Activated T-helper 2 cell treated with anti-CD3 and anti-CD28 coated beads, Interferon-gamma antibody, Interleukin-2, Interleukin-4, amounts not matched to agents 10 μg/mL and 5 μg/mL and 100 μg/mL, durations not matched to agents 14 hours and 24 hours and 36 hours (primary cell): ENCODE data around the gene VIPR2. TPM values are rescaled to one million over a fixed set of nuclear protein-coding genes. Genes with fewer than 3 reads are reported as not detected.

Source experiments
- DNase-seq: peaks from one replicate; pipeline ENCODE4 v3.0.0; 2021; ENCODE audit warnings: low spot score
- H3K27ac Mint-ChIP-seq: one replicate; pipeline ENCODE4 v1.8.0; 2021; ENCODE audit warnings: mixed read lengths
- H3K27me3 Mint-ChIP-seq: one replicate; pipeline ENCODE4 v1.8.0; 2021; ENCODE audit warnings: low read depth, mixed read lengths
- H3K36me3 Mint-ChIP-seq: one replicate; pipeline ENCODE4 v1.8.0; 2021; ENCODE audit warnings: low read depth, mixed read lengths
- H3K4me1 Mint-ChIP-seq: one replicate; pipeline ENCODE4 v1.8.0; 2021; ENCODE audit warnings: low read depth, mixed read lengths
- H3K4me3 Mint-ChIP-seq: one replicate; pipeline ENCODE4 v1.8.0; 2021; ENCODE audit warnings: low read depth, mild to moderate bottlenecking, moderate library complexity, mixed read lengths
- H3K9me3 Mint-ChIP-seq: one replicate; pipeline ENCODE4 v1.8.0; 2021; ENCODE audit warnings: mixed read lengths
- intact Hi-C: fragments of 100-400 bp; cut with micrococcal nuclease; formaldehyde crosslinking; loops from one replicate; pipeline ENCODE4 v1.15.1; 2023
- total RNA-seq: library from RNA; stranded (reverse); gene quantifications from 2 replicates; pipeline ENCODE4 v1.2.3, GENCODE V29; 2022

VIPR2 gene
- total RNA-seq, 1 donor from 2014 or later = 4.2 TPM

- intact Hi-C loops = no loop called here
- no peaks in the 10 kb centered on the region for H3K36me3 Mint-ChIP-seq
- H3K9me3 Mint-ChIP-seq = no peaks in the 10 kb centered on the region
- no peak overlapping the region for H3K27ac Mint-ChIP-seq
- H3K27me3 Mint-ChIP-seq = peaks cover 13% of the 10 kb centered on the region
- no peaks in the 10 kb centered on the region for H3K4me1 Mint-ChIP-seq
- H3K4me3 Mint-ChIP-seq = no peak overlapping the region
- no peak for DNase-seq
Measured at GRCh38 chr7:159119851-159120539, 24.7 kb downstream of the VIPR2 start.

DNA sequence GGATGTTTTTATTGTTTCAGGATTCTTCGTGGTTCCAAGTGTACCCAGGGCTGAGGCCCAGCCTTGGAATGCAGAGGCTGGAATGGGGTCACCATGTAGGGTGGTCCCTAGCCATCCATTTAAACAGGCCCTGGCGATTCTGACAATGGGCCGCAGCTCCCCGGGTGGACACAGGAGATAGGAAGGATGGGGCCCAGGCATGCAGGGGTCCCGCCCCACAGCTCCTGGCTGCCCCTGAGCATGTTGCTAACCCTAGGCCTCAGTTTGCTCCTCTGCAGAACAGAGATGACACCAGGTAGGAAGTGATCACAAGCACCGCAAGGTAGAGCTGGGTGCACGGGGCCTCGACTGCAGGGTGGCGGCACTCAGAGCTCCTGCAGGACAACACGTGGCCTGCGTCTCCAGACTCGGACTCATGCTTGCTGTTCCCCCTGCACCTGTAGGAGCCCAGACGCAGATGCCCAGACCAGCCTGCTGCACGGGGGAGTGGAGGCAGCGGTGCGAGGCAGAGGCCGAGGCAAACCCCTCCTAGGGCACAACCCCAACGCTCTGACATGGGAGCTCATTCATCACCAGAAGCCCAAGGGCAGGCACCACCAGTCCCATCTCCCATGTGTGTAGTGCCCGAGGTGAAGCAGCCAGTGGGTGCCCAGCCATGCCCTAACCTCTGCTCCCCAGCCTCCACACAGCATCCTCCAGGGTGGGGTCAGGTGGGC lies 25.5 kb downstream of the VIPR2 start:
- intact Hi-C loops = no loop called here
- Mint-ChIP-seq H3K4me1 (peaks cover 1% of the 10 kb centered on the region), H3K36me3 (no peaks in the 10 kb centered on the region)

GRCh38 chr7:159118623-159119022 lies 26.0 kb downstream of the VIPR2 start:
- no peaks in the 10 kb centered on the region for H3K36me3 Mint-ChIP-seq

More for the DNA sequence above, 25.5 kb downstream of the VIPR2 start:
- no peak overlapping the region for H3K27ac Mint-ChIP-seq
- H3K9me3 Mint-ChIP-seq = no peaks in the 10 kb centered on the region
- peaks cover 11% of the 10 kb centered on the region for H3K27me3 Mint-ChIP-seq
- no peak for DNase-seq
- H3K4me3 Mint-ChIP-seq = no peak overlapping the region

GRCh38 chr7:159118197-159118595 lies 26.5 kb downstream of the VIPR2 start:
- Mint-ChIP-seq H3K9me3 (no peaks in the 10 kb centered on the region), H3K4me1 (peaks cover 1% of the 10 kb centered on the region), H3K36me3 (no peaks in the 10 kb centered on the region), H3K27ac (no peak overlapping the region), H3K27me3 (peaks cover 20% of the 10 kb centered on the region), H3K4me3 (no peak overlapping the region)
- DNase-seq = no peak
- intact Hi-C loops = no loop called here

More at GRCh38 chr7:159118623-159119022, 26.0 kb downstream of the VIPR2 start:
- Mint-ChIP-seq H3K4me3 (no peak overlapping the region), H3K4me1 (peaks cover 1% of the 10 kb centered on the region), H3K27ac (no peak overlapping the region), H3K9me3 (no peaks in the 10 kb centered on the region), H3K27me3 (peaks cover 16% of the 10 kb centered on the region)
- no peak for DNase-seq
- intact Hi-C loops = no loop called here

DNA sequence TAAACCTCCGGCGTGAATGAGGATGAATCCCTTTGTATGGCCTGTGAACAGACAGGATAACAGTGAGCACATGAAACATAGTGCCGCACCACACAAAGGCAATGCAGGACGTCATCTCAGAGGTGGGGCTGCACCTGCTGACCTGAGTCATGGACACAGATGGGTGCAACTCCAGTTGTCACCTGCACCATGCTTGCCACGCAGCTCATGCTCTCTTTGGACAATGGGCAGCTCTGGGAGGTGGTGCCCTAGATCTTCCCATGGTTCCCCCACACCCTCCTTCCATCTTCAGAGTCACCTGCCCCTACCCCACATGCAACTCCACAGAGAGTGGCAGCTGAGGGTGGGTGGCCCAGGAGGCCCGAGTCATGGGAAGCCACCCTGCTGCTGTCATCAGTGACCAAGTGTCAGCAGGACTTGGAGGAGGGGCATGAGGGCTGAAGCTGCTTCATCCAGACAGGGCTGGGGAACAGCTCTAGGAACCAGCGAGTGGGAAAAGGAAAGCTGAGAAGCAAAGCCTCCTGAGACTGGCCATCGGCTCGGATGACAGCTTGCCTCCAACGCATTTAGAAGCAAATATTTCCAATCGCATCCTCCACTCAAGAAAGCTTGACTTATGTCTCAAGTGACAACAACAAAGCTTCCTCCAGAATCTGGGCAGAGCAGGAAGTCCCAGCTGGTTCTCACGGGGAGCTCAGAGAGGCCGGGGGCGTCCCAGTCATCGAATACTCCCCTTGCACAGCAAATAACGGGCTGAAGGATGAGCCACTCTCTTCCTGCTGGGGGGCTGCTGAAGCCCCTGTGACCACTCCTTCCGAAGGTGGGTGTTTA lies 27.1 kb downstream of the VIPR2 start:
- H3K4me1 Mint-ChIP-seq = peaks cover 1% of the 10 kb centered on the region

GRCh38 chr7:159116581-159117339 lies 27.9 kb downstream of the VIPR2 start:
- no peak overlapping the region for H3K4me3 Mint-ChIP-seq
- no peak overlapping the region for H3K27ac Mint-ChIP-seq
- intact Hi-C loops = no loop called here
- H3K27me3 Mint-ChIP-seq = peaks cover 27% of the 10 kb centered on the region
- H3K4me1 Mint-ChIP-seq = peaks cover 1% of the 10 kb centered on the region
- DNase-seq = no peak
- peaks cover 4% of the 10 kb centered on the region for H3K36me3 Mint-ChIP-seq
- H3K9me3 Mint-ChIP-seq = no peaks in the 10 kb centered on the region

More for the DNA sequence above, 27.1 kb downstream of the VIPR2 start:
- intact Hi-C loops = no loop called here
- Mint-ChIP-seq H3K9me3 (no peaks in the 10 kb centered on the region), H3K27me3 (peaks cover 23% of the 10 kb centered on the region), H3K27ac (no peak overlapping the region), H3K36me3 (no peaks in the 10 kb centered on the region), H3K4me3 (no peak overlapping the region)
- no peak for DNase-seq

DNA sequence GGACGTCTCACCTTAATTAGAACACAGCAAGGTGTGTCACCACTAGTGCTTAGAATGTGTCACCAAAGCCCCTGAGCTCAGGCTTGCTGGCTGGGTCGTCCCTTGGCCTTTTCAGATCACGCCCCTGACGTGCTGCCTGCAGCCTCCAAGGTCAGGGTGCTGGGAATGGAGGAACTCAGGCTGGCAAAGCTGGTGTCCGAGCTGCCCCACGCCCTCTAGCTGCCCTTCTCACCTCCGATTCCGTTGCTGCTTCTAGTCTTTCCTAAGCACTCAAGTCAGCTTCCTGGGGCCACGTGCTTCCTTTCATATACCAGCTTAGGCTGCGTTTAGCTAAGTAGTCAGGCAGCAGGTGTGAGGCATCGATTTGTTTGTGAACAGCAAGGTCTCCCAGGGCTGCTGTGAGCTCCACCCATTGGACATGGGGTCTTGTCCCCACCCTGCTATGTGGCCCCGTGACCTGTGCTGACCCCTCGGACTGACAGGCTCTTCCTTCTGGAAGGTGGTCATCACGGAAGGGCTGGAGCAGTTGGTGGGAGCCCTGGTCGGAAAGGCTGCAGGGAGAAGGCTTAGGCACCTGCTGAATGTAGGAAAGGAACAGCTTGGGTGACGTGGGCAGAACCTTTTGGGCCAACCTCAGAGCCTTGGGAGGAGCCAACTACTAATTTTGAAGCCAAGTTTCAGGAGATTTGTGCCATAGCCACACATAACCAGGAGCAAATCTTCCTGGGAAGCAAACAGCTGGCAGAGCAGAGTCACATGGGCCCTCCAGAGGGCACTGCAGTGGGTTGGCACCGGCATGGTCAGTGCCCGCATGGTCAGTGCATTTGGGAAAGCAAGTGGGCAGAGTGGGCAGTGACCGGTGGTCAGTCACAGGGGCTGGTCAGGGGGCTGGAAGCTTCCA lies 28.8 kb downstream of the VIPR2 start:
- peaks cover 32% of the 10 kb centered on the region for H3K27me3 Mint-ChIP-seq
- no peak overlapping the region for H3K4me3 Mint-ChIP-seq
- intact Hi-C loops = no loop called here
- peaks cover 1% of the 10 kb centered on the region for H3K4me1 Mint-ChIP-seq
- no peak overlapping the region for H3K27ac Mint-ChIP-seq
- H3K36me3 Mint-ChIP-seq = peaks cover 4% of the 10 kb centered on the region
- DNase-seq = no peak
- no peaks in the 10 kb centered on the region for H3K9me3 Mint-ChIP-seq

GRCh38 chr7:159114981-159115380 lies 29.7 kb downstream of the VIPR2 start:
- Mint-ChIP-seq H3K36me3 (peaks cover 4% of the 10 kb centered on the region), H3K27ac (no peak overlapping the region), H3K27me3 (peaks cover 34% of the 10 kb centered on the region), H3K9me3 (no peaks in the 10 kb centered on the region), H3K4me1 (peaks cover 1% of the 10 kb centered on the region), H3K4me3 (no peak overlapping the region)
- no peak for DNase-seq
- intact Hi-C loops = no loop called here

DNA sequence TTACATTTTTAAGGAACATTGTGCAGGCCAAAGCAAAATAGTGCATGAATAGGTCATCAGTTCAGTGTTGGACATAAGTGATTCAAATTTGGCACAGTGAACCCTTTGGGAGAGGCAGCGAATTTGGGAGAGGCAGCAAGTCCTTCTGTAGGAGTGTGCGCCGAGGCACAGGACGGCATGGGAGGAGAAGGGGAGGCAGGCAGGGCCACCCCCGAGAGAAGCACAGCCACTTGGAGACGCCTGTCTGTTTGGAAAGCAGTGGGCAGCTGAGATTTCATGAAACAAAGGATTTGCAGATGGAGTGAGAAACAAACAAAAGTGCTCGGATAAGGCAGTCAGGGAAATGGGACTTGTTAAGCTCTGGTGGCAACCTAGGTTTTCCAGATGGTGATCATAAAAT lies 30.6 kb downstream of the VIPR2 start:
- intact Hi-C loops = no loop called here
- Mint-ChIP-seq H3K4me1 (peaks cover 1% of the 10 kb centered on the region), H3K9me3 (no peaks in the 10 kb centered on the region), H3K4me3 (no peak overlapping the region), H3K27ac (no peak overlapping the region), H3K36me3 (peaks cover 4% of the 10 kb centered on the region), H3K27me3 (peaks cover 34% of the 10 kb centered on the region)
- no peak for DNase-seq

- intact Hi-C loops = no loop called here
- no peaks in the 10 kb centered on the region for H3K9me3 Mint-ChIP-seq
- no peak overlapping the region for H3K27ac Mint-ChIP-seq
- H3K4me1 Mint-ChIP-seq = peaks cover 1% of the 10 kb centered on the region
- no peak for DNase-seq
- no peak overlapping the region for H3K4me3 Mint-ChIP-seq
- H3K27me3 Mint-ChIP-seq = peaks cover 34% of the 10 kb centered on the region
- H3K36me3 Mint-ChIP-seq = peaks cover 4% of the 10 kb centered on the region
Measured at GRCh38 chr7:159113056-159113455, 31.6 kb downstream of the VIPR2 start.

DNA sequence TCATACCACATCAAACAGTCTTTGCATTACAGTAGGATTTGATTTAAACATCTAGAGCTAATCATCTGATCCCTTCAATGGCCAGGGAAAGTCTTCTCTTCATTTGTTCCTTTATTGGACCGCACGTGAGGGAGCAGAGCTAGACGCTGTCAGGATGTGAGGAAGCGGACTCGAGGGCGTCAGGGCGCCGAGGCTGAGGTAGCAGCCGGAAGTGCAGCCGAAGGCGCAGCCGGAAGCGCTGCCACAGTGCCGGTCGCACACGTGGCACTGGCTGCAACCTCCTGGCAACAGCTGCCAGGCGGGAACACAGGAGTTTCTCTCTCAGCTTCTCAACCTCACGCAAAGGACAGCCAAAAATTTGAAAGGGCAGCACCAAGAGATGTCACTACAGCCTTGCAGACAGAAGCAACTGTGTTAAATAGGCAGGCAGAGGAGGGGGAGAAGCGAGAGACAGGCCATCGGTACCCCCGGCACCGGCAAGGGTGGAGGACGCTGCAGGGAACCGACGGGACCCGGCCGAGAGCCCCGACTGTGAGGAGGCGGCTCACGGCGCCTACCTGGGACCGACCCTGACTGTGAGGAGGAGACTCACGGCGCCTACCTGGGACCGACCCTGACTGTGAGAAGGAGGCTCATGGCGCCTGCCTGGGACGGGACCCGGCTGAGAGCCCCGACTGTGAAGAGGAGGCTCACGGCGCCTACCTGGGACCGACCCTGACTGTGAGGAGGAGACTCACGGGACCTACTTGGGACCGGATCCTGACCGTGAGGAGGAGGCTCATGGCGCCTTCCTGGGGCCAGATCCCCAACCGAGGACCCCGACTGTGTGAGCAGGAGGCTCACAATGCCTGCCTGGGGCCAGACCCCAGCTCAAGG lies 32.3 kb downstream of the VIPR2 start:
- Mint-ChIP-seq H3K4me1 (peaks cover 1% of the 10 kb centered on the region), H3K27me3 (peaks cover 31% of the 10 kb centered on the region), H3K36me3 (peaks cover 4% of the 10 kb centered on the region), H3K9me3 (no peaks in the 10 kb centered on the region), H3K27ac (no peak overlapping the region), H3K4me3 (peak overlapping the region; percentile 49)
- DNase-seq = no peak
- intact Hi-C loops = no loop called here
